GM12874 (cell line): ENCODE data around the gene CBLC.

Source experiments
- TF ChIP-seq, protein P1 (sequence below): IDR thresholded peaks from 2 replicates; pipeline ENCODE4 v1.5.1; 2011; ENCODE audit warnings: low read depth, mild to moderate bottlenecking, control low read depth, low read length, moderate library complexity; ENCODE audit not compliant: insufficient read depth

Gene CBLC

DNA sequence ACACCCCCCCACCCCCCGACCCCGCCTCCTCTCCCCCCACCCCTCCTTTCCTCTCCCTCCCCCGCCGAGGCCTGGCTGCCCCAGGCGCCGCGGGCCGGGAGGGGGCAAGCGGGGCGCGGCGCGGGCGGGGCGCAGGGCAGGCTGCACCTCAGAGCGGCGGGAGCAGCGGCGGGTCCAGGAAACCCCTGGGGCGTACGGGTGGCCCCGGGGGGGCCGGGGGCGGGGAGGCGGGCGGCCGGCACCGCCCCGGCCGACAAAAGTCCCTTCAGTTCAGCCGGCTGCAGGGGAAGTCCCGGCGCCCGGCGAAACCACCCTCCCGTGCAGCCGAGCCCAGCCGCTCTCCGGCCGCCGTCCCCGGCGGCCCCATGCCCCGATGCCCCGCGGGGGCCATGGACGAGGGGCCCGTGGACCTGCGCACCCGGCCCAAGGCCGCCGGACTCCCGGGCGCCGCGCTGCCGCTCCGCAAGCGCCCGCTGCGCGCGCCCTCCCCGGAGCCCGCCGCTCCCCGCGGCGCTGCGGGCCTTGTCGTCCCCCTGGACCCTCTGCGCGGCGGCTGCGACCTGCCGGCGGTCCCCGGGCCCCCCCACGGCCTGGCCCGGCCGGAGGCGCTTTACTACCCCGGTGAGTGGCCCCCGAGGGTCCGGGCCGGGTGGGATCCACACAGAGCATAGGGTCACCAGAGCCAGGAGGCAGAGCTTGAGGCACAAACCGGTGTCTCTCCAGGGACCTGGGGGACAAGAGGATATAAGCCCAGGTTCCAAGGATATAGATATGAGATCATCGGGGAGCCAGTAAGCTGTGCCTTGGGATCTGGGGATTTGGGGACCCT is 29.1 kb upstream of the CBLC start, which contains the start of gene BCL3:
Gene BCL3, plus strand, starts transcription at position 283 of the 829 bp plus-strand sequence. Its CDS starts 83 bp downstream, at position 366.
- TF ChIP-seq, protein P1, sequence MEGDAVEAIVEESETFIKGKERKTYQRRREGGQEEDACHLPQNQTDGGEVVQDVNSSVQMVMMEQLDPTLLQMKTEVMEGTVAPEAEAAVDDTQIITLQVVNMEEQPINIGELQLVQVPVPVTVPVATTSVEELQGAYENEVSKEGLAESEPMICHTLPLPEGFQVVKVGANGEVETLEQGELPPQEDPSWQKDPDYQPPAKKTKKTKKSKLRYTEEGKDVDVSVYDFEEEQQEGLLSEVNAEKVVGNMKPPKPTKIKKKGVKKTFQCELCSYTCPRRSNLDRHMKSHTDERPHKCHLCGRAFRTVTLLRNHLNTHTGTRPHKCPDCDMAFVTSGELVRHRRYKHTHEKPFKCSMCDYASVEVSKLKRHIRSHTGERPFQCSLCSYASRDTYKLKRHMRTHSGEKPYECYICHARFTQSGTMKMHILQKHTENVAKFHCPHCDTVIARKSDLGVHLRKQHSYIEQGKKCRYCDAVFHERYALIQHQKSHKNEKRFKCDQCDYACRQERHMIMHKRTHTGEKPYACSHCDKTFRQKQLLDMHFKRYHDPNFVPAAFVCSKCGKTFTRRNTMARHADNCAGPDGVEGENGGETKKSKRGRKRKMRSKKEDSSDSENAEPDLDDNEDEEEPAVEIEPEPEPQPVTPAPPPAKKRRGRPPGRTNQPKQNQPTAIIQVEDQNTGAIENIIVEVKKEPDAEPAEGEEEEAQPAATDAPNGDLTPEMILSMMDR = no peak

DNA sequence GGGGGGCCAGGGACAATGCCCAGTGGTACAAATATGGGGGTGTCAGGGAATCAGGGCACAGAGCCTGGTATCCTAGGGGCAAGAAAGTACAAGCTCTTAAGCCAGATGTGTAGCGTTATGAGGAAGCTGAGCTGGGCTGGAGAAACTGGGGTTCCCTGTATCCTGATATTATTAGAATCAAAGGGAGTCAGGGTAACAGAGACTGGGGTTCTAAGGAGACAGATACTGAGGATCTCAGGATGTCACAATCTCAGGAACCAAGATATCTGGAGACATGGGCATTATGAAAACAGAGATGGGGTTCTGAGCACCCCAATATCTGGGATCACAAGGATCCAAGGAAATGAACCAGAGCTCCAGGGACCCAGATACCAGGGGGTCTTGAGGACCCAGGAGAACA is 28.4 kb upstream of the CBLC start:
- TF ChIP-seq, protein P1 = no peak

DNA sequence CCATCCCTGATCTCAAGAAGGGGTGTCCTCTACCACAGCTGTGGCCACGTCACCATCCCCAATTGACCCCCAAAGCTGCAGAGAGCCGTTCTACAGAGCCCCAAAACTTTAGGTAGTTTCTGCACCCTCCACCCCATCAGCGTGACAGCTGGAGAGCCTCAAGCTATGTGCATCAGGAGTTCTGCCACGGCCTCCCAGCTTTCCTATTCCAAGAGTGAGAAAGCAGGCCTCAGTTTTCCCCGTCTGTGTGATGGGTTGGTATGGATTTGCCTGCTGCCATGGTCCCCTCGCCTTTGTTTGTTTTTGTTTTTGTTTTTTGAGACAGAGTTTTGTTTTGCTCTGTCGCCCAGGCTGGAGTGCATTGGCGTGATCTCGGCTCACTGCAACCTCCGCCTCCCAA is 27.7 kb upstream of the CBLC start:
- TF ChIP-seq, protein P1 = no peak

DNA sequence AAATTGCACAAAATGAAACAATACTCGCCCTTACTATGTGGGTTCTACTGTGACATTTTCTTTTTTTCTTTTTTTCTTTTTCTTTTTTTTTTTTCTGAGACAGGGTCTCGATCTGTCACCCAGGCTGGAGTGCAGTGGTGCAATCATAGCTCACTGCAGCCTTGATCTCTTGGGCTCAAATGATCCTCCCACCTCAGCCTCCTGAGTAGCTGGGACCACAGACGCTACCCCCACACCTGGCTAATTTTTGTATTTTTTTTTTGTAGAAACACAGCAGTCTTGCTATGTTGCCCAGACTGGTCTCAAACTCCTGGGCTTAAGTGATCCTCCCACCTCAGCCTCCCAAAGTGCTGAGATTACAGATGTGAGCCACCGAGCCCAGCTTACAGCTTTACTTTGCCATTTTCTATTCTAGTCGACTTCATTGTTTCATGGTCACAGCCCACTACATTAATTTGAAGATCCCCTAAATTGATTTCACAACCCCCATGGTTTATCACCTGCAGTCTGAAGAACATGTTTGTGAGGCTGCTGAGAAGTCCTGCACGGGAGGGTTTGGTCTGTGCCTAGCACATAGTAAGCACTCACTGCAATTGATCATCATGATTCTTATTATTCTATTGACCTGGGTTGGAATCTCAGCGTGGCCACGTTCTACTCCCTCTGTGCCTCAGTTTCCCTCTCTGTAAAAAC is 25.4 kb upstream of the CBLC start:
- TF ChIP-seq, protein P1 = no peak

DNA sequence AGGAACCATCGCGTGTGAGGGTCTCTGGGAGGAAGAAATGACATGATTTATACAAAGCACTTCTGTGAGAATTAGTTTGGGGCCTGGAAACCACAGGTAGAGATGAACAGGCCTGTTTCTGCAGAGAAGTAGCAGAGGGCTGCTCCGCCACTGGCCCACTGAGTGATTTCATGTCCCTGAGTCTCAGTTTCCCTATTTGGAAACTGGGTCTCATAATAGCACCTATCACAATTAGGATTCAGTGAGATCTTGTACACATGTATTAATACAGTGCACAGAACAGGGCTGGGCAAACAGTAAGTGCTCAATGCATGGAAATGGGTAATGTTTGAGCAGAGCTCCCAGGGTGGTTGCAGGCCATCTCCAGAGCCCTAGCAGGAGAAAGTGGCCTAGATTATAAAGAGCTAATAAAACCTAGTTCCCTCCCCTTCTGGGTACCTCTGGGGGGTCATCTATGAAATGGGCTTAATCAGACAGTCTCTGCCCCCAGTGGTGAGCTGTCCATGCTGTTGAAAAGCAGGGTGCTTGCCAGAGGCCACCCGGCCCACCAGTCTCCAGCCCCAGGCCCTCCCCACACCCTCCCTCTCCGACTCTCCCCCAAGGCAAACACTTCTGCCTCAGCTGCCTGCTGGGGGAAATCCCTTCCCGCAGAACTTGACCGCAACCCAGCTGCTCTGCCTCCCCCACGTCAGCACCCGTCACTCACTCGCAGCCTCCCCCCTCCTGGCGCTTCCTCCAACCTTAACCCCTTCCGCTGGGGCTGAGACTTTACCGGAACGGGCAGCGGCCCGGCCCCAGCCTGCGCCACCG is 24.7 kb upstream of the CBLC start:
- TF ChIP-seq, protein P1 = no peak

DNA sequence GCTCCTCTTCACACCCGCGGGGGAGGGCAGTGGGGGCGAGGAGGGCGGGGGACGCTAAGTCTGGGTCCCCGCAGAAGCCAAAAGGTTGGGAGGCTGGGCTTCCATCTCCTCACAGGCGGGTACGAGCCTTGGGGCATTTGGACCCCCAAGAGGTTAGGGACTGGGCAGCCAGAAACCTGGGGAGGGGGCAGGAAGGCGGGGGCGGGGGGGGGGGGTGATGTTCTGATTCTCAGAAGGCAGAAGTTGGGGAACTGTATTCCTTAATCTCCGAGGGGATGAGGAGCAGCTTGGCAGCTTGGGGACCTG is 24.1 kb upstream of the CBLC start:
- TF ChIP-seq, protein P1 = no peak
